HuH-7.5 (cell line): Measurements from ENCODE around the gene IGF2BP3.
"Not testable (repeated sequence)": the region's sequence is repeated elsewhere in the genome, so short reads cannot be mapped to it uniquely, and the experiment has no call there.

Experiments used
- DNase-seq: peaks from one replicate; pipeline ENCODE4 v3.0.0; 2011; ENCODE audit warnings: low spot score

The IGF2BP3 gene

GRCh38 chr7:23338439-23338838, 131.9 kb downstream of the IGF2BP3 start:
- no peak for DNase-seq

GRCh38 chr7:23337374-23337773, 132.9 kb downstream of the IGF2BP3 start:
- DNase-seq: no peak

DNA sequence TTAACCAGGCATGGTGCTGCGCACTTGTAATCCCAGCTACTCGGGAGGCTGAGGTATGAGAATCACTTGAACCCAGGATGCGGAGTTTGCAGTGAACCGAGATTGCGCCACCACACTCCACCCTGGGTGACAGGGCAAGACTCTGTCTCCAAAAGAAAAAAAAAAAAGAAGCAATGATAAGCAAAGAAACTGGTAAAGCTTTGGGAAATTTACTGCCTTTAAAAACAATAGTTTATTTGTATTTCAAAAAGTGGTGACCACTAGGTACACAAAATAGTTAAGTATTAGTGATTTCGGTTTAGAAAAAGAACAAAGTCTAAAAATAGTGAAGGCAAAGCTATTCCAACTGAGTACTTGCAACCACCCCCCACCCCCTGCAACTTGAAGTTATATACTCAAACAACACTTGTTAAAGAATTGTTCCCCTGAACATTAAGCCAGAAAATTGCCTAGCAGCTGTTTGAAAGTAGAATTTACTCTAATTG, 133.4 kb downstream of the IGF2BP3 start:
- DNase-seq: no peak

DNA sequence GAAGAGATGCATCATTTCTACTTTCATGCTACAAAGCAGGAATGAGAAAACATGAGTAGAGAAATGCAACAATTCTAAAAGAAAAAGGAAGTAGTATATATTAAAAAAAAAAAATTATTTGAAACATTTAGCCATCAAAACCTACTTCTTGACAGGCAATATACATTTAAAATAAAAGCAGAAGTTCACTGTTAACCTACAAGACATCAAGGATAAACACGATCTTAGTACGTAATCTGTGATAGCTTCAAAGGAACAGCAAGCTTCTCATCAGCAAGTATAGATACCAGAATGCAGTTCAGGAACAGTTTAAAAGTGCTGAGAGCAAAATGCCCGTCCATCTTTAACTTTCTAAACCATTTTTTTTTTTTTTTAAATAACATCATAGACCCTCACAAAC, 134.2 kb downstream of the IGF2BP3 start:
- no peak for DNase-seq

DNA sequence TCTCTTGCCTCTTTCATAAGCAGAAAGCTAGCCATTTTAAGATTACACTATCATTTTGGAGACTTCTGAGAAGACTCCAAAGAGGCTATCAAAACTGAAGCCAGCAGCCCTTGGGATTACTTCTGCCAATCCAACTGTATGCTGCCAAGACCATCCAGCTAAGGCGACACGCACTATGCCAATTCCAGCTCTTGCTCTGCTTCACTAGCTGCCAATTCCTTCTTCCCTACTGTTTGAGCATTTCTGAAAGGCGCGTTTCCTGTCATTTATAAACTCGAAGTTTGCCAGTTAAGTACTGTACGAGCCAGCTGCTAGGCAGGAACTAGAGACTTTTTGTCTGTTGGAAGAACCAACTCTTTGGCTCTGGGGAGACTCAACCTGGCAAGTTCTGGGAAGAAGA, 134.7 kb downstream of the IGF2BP3 start:
- DNase-seq: no peak

DNA sequence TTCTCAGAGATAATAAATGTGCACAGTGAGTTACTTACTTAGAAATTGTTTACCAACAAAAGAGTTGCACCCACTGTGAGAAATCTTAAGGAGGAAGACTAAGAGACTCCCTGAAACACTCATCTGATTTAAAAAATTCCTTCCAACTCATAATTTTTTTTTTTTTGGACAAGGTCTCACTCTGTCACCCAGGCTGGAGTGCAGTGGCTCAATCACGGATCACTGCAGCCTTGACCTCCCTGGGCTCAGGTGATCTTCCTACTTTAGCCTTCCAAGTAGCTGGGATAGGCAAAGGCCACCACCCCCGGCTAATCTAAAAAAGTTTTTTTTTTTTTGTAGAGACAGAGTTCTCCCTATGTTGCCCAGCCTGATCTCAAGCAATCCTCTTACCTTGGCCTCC, 135.2 kb downstream of the IGF2BP3 start:
- no peak for DNase-seq

- DNase-seq: peak; percentile 72
These were observed 135.7 kb downstream of the IGF2BP3 start for GRCh38 chr7:23334482-23335056.

- DNase-seq: no peak
These were observed 136.5 kb downstream of the IGF2BP3 start for GRCh38 chr7:23333671-23334246.

GRCh38 chr7:23332910-23333612, 137.2 kb downstream of the IGF2BP3 start:
- DNase-seq: no peak

- no peak for DNase-seq
These were observed 138.1 kb downstream of the IGF2BP3 start for GRCh38 chr7:23332193-23332592.

- DNase-seq: no peak
These were observed 139.2 kb downstream of the IGF2BP3 start for GRCh38 chr7:23331132-23331531.

GRCh38 chr7:23315366-23315765, 154.9 kb downstream of the IGF2BP3 start:
- no peak for DNase-seq

GRCh38 chr7:23312141-23312540, 158.2 kb downstream of the IGF2BP3 start:
- not testable (repeated sequence) for DNase-seq

DNA sequence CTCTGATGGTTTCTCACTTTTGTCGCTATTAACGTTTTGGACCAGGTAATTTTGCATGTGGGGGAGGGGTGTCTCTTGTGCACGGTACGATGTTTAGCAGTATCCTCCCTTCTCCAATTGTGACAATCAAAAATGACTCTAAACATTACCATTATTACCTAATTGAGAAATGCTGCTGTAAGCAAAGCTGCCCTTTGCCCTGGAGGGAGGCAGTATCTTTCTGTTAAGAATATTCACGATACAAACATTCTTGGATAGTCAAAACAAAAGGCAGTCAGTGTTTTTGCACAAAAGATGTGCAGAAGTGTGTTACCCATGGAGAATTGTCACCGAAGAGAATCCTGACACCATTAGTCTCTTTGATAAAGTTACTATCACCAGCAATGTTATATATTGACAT, 161.5 kb downstream of the IGF2BP3 start:
- DNase-seq: no peak

GRCh38 chr7:23306936-23307521, 163.3 kb downstream of the IGF2BP3 start:
- no peak for DNase-seq

- DNase-seq: peak; percentile 32
These were observed 170.5 kb downstream of the IGF2BP3 start for GRCh38 chr7:23299770-23300300.

DNA sequence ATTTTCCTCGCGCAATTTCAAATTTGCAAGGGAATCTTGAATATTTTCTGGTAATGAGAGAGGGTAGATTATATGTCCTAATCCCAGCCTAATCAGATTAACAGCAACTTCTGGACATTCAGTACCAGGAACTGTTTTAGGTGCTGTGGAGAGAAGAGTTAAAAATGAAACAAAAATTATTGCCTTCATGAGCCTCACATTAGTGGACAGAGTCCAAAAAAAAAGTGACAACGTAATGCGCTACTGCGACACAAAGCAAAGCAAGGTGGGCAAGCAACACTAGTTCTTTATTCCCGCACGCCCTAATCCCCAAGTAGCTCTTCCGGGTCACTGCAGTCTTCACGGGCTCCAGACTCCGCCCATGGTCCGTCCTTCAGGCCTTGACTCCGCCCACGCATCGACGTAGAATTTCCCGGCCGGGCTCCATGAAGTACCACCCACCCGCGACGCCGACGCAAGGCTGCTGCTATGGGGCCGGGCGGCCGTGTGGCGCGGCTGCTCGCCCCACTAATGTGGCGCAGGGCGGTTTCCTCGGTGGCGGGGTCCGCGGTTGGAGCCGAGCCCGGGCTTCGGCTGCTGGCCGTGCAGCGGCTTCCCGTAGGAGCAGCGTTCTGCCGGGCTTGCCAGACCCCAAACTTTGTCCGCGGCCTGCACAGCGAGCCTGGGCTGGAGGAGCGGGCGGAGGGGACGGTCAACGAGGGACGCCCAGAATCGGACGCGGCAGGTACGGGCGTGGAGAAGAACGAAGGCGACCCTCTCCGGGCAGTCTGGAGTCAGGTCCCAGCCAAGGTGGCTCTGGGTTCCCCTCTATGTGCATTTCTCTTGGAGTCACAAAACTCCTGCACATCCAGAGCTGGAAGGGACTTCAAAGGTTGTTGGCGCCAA, 171.2 kb downstream of the IGF2BP3 start, which contains the start of gene MALSU1:
Gene MALSU1, plus strand, starts transcription at position 455 of the 885 bp plus-strand sequence. Its CDS starts 14 bp downstream, at position 469.
- DNase-seq: peak; percentile 82

DNA sequence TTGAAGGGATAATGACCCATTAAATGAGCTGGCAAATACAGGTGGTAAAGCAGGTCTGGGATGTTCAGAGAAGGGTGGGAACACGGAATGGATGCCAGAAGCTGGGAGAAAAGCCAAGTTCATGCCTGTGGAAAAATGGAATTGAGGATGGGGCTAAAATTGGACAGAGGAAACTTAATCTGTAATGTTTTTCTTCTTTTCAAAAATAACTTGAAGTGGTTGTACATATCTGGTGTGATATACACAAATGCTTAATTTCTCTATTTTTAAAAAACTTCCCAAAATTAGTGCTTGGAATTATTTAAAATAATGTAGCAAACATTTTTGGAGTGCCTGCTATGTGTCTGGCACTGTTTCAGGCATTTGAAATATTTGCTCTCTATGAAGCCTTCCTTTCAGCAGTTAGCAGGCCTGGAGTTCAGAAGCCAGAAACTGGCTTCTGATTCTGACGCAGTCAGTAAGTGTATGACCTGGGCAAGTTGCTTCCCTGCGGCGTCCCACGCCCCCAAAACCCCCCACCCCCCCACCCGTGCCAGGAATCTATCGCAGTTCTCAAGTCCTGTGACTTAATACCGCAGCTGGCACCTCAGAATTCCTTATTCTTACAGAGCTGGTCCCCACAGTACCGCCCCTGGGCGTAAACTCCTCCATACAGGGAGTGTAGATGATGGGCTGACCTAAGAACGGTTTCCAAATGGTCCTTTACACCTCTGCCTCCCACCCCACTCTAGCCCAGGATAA, 172.0 kb downstream of the IGF2BP3 start:
- no peak for DNase-seq

GRCh38 chr7:23295401-23295697, 174.9 kb downstream of the IGF2BP3 start:
- DNase-seq: no peak

- DNase-seq: no peak
These were observed 175.5 kb downstream of the IGF2BP3 start for GRCh38 chr7:23294549-23295400.
